ENCODE measurements around the gene MT1E. TPM values are rescaled to one million over a fixed set of nuclear protein-coding genes. Genes with fewer than 3 reads are reported as not detected.
A peak's percentile ranks its signal among the peaks of the same experiment; 100 is the strongest.

MT1E gene
- total and polyA plus RNA-seq, 2 of the 13 experiments (the other 11 are each of a cell fraction or from before 2014, with no cell fraction given): 110 to 1,072 TPM

DNA sequence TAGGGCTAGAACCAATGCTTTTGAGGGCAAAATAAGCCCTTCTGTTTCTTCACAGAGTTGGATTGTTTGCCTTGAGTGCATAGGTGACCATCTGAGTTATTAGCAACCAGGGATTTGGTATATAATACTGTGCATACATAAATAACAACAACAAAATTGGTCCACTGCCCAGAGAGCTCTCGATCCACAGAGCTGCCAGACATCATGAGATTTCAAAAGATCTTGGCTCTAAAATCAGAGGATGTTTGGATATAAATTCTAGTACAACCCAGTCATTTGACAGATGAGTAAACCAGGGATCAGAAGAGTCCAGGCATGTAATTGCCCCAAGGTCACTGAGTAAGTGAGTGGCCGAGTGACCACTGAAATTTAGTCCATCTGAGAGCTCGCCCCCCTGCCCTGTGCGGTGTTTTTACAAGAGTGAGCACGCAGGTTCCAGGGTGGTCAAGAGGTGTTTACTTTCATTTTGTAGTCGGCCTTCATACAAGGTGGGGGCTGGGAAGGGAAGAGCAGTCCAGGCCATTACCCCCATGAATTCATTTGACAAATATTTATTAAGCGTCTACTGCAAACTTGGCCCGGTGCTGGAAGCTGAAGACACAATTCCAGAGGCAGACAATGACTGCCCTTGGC, 19.0 kb upstream of the MT1E start (continued):
- TF ChIP-seq, protein P1, sequence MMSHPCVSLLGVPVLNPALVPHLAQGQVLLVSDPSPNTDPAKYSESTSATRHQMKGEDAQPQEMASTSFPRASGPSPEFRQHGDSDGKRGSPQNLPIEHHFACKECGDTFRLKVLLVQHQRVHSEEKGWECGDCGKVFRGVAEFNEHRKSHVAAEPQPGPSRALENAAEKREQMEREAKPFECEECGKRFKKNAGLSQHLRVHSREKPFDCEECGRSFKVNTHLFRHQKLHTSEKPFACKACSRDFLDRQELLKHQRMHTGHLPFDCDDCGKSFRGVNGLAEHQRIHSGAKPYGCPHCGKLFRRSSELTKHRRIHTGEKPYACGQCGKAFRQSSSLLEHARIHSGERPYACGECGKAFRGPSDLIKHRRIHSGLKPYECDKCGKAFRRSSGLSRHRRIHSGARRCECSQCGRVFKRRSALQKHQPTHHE (CRISPR knock-in tag; IDR thresholded peaks at IDR 0.05; ENCODE audit: borderline replicate concordance): 0 out of 2 replicates have a peak, but pooled peaks have one; percentile 72
- TF ChIP-seq ZNF572 (CRISPR knock-in tag; IDR thresholded peaks at IDR 0.05): no peak
- TF ChIP-seq MAFG (CRISPR knock-in tag; IDR thresholded peaks at IDR 0.05): no peak
- TF ChIP-seq RAD21 (CRISPR knock-in tag; IDR thresholded peaks at IDR 0.05): no peak
- no peak for TF ChIP-seq THYN1 (CRISPR knock-in tag; IDR thresholded peaks at IDR 0.05; ENCODE audit: borderline replicate concordance, low read depth)
- TF ChIP-seq CENPX (CRISPR knock-in tag; IDR thresholded peaks at IDR 0.05): no peak
- peak; percentile 43 for TF ChIP-seq MEIS2 (CRISPR knock-in tag; IDR thresholded peaks at IDR 0.05)
- peak; percentile 93 for TF ChIP-seq ZNF3 (CRISPR knock-in tag; IDR thresholded peaks at IDR 0.05)
- TF ChIP-seq HNRNPUL1 (IDR thresholded peaks at IDR 0.05; ENCODE audit: low read depth, low read length): no peak
- TF ChIP-seq, protein P2, sequence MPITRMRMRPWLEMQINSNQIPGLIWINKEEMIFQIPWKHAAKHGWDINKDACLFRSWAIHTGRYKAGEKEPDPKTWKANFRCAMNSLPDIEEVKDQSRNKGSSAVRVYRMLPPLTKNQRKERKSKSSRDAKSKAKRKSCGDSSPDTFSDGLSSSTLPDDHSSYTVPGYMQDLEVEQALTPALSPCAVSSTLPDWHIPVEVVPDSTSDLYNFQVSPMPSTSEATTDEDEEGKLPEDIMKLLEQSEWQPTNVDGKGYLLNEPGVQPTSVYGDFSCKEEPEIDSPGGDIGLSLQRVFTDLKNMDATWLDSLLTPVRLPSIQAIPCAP (CRISPR knock-in tag; IDR thresholded peaks at IDR 0.05; ENCODE audit: low read depth): peak; percentile 71; the same call in 1 of the 2 replicates
- peak; percentile 75 for TF ChIP-seq SKI (IDR thresholded peaks at IDR 0.05; ENCODE audit: partially characterized antibody)
- TF ChIP-seq, protein P3, sequence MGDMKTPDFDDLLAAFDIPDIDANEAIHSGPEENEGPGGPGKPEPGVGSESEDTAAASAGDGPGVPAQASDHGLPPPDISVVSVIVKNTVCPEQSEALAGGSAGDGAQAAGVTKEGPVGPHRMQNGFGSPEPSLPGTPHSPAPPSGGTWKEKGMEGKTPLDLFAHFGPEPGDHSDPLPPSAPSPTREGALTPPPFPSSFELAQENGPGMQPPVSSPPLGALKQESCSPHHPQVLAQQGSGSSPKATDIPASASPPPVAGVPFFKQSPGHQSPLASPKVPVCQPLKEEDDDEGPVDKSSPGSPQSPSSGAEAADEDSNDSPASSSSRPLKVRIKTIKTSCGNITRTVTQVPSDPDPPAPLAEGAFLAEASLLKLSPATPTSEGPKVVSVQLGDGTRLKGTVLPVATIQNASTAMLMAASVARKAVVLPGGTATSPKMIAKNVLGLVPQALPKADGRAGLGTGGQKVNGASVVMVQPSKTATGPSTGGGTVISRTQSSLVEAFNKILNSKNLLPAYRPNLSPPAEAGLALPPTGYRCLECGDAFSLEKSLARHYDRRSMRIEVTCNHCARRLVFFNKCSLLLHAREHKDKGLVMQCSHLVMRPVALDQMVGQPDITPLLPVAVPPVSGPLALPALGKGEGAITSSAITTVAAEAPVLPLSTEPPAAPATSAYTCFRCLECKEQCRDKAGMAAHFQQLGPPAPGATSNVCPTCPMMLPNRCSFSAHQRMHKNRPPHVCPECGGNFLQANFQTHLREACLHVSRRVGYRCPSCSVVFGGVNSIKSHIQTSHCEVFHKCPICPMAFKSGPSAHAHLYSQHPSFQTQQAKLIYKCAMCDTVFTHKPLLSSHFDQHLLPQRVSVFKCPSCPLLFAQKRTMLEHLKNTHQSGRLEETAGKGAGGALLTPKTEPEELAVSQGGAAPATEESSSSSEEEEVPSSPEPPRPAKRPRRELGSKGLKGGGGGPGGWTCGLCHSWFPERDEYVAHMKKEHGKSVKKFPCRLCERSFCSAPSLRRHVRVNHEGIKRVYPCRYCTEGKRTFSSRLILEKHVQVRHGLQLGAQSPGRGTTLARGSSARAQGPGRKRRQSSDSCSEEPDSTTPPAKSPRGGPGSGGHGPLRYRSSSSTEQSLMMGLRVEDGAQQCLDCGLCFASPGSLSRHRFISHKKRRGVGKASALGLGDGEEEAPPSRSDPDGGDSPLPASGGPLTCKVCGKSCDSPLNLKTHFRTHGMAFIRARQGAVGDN (CRISPR knock-in tag; IDR thresholded peaks at IDR 0.05): no peak
- 0 out of 2 replicates have a peak, but pooled peaks have one; percentile 49 for TF ChIP-seq KLF12 (CRISPR knock-in tag; IDR thresholded peaks at IDR 0.05; ENCODE audit: borderline replicate concordance)
- TF ChIP-seq, protein P4, sequence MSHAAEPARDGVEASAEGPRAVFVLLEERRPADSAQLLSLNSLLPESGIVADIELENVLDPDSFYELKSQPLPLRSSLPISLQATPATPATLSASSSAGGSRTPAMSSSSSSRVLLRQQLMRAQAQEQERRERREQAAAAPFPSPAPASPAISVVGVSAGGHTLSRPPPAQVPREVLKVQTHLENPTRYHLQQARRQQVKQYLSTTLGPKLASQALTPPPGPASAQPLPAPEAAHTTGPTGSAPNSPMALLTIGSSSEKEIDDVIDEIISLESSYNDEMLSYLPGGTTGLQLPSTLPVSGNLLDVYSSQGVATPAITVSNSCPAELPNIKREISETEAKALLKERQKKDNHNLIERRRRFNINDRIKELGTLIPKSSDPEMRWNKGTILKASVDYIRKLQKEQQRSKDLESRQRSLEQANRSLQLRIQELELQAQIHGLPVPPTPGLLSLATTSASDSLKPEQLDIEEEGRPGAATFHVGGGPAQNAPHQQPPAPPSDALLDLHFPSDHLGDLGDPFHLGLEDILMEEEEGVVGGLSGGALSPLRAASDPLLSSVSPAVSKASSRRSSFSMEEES (CRISPR knock-in tag; IDR thresholded peaks at IDR 0.05): no peak
- TF ChIP-seq ZNF558 (CRISPR knock-in tag; IDR thresholded peaks at IDR 0.05; ENCODE audit: borderline replicate concordance): no peak; the same call in 1 of the 2 replicates
- TF ChIP-seq, protein P5, sequence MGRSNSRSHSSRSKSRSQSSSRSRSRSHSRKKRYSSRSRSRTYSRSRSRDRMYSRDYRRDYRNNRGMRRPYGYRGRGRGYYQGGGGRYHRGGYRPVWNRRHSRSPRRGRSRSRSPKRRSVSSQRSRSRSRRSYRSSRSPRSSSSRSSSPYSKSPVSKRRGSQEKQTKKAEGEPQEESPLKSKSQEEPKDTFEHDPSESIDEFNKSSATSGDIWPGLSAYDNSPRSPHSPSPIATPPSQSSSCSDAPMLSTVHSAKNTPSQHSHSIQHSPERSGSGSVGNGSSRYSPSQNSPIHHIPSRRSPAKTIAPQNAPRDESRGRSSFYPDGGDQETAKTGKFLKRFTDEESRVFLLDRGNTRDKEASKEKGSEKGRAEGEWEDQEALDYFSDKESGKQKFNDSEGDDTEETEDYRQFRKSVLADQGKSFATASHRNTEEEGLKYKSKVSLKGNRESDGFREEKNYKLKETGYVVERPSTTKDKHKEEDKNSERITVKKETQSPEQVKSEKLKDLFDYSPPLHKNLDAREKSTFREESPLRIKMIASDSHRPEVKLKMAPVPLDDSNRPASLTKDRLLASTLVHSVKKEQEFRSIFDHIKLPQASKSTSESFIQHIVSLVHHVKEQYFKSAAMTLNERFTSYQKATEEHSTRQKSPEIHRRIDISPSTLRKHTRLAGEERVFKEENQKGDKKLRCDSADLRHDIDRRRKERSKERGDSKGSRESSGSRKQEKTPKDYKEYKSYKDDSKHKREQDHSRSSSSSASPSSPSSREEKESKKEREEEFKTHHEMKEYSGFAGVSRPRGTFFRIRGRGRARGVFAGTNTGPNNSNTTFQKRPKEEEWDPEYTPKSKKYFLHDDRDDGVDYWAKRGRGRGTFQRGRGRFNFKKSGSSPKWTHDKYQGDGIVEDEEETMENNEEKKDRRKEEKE (IDR thresholded peaks at IDR 0.05): no peak
- no peak for TF ChIP-seq RFXANK (CRISPR knock-in tag; IDR thresholded peaks at IDR 0.05)
- peak; percentile 10; the same call in 1 of the 2 replicates for TF ChIP-seq ZNF616 (CRISPR knock-in tag; IDR thresholded peaks at IDR 0.05; ENCODE audit: low read depth)

Data from HepG2 (cell line).